ENCODE measurements around the gene NKAPD1.
A peak's percentile ranks its signal among the peaks of the same experiment; 100 is the strongest.

Gene NKAPD1

GRCh38 chr11:112100462-112100861, 26.4 kb downstream of the NKAPD1 start:
- no peak overlapping the region for H3K4me3 Mint-ChIP-seq
- DNase-seq = no peak
- H3K27ac Mint-ChIP-seq = no peak overlapping the region
- H3K4me1 Mint-ChIP-seq (ENCODE audit: low read depth in 2 of 2) = peaks cover 4% of the 10 kb centered on the region in 2 donors
- no peaks in the 10 kb centered on the region for H3K27me3 Mint-ChIP-seq
- no peak for ATAC-seq (replicated peaks)
- H3K9me3 Mint-ChIP-seq = no peaks in the 10 kb centered on the region
- peaks cover 13% of the 10 kb centered on the region for H3K36me3 Mint-ChIP-seq (ENCODE audit: insufficient read depth)

GRCh38 chr11:112103446-112103845, 29.3 kb downstream of the NKAPD1 start:
- no peaks in the 10 kb centered on the region for H3K4me1 Mint-ChIP-seq (ENCODE audit: low read depth in 2 of 2)
- ATAC-seq (replicated peaks) (no peak), DNase-seq (no peak)
- H3K4me3 Mint-ChIP-seq = no peak overlapping the region
- H3K27ac Mint-ChIP-seq = no peak overlapping the region
- no peaks in the 10 kb centered on the region for H3K36me3 Mint-ChIP-seq (ENCODE audit: insufficient read depth)
- no peaks in the 10 kb centered on the region for H3K9me3 Mint-ChIP-seq
- H3K27me3 Mint-ChIP-seq = no peaks in the 10 kb centered on the region

DNA sequence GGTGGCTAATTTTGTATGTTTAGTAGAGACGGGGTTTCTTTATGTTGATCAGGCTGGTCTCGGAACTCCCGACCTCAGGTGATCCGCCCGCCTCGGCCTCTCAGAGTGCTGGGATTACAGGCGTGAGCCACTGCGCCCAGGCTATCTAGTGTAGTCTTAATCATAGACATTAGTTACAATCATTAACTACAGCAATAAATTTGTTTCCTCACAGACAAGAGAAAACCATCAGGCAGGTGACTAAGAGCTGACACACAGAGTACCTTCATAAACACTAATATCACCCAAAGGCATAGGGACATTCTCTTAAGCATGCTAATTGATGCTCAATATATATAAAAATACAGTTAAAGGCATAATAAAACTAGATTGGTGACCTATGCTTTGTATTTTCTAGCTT, 32.0 kb downstream of the NKAPD1 start:
- no peak for DNase-seq
- Mint-ChIP-seq H3K27ac (no peak overlapping the region), H3K9me3 (no peaks in the 10 kb centered on the region), H3K36me3 (ENCODE audit: insufficient read depth) (no peaks in the 10 kb centered on the region), H3K4me1 (ENCODE audit: low read depth in 2 of 2) (no peaks in the 10 kb centered on the region), H3K27me3 (no peaks in the 10 kb centered on the region), H3K4me3 (no peak overlapping the region)
- no peak for ATAC-seq (replicated peaks)

- ATAC-seq (replicated peaks) (peak; percentile 65), DNase-seq (no peak)
- peak overlapping the region; percentile 19 to 46 for H3K27ac Mint-ChIP-seq
- peaks cover 0 to 1% of the 10 kb centered on the region in 2 donors for H3K4me1 Mint-ChIP-seq (ENCODE audit: low read depth in 2 of 2)
- H3K36me3 Mint-ChIP-seq (ENCODE audit: insufficient read depth) = no peaks in the 10 kb centered on the region
- no peaks in the 10 kb centered on the region for H3K9me3 Mint-ChIP-seq
- no peak overlapping the region for H3K4me3 Mint-ChIP-seq
- H3K27me3 Mint-ChIP-seq = no peaks in the 10 kb centered on the region
Observed at GRCh38 chr11:112113539-112114457, 39.7 kb downstream of the NKAPD1 start.

- ATAC-seq (replicated peaks) (no peak), DNase-seq (no peak)
- H3K4me3 Mint-ChIP-seq = no peak overlapping the region
- no peaks in the 10 kb centered on the region for H3K36me3 Mint-ChIP-seq (ENCODE audit: insufficient read depth)
- H3K27me3 Mint-ChIP-seq = no peaks in the 10 kb centered on the region
- peaks cover 0 to 1% of the 10 kb centered on the region in 2 donors for H3K4me1 Mint-ChIP-seq (ENCODE audit: low read depth in 2 of 2)
- H3K27ac Mint-ChIP-seq = peak overlapping the region in 1 of 2 donors; percentile 19
- no peaks in the 10 kb centered on the region for H3K9me3 Mint-ChIP-seq
Observed at GRCh38 chr11:112114460-112114859, 40.4 kb downstream of the NKAPD1 start.

GRCh38 chr11:112115386-112115785, 41.3 kb downstream of the NKAPD1 start:
- Mint-ChIP-seq H3K4me1 (ENCODE audit: low read depth in 2 of 2) (peaks cover 0 to 1% of the 10 kb centered on the region in 2 donors), H3K27me3 (no peaks in the 10 kb centered on the region), H3K36me3 (ENCODE audit: insufficient read depth) (no peaks in the 10 kb centered on the region), H3K27ac (no peak overlapping the region), H3K4me3 (no peak overlapping the region), H3K9me3 (no peaks in the 10 kb centered on the region)
- no peak for ATAC-seq (replicated peaks)
- no peak for DNase-seq

GRCh38 chr11:112118176-112118575, 44.1 kb downstream of the NKAPD1 start:
- Mint-ChIP-seq H3K4me1 (ENCODE audit: low read depth in 2 of 2) (peaks cover 0 to 1% of the 10 kb centered on the region in 2 donors), H3K4me3 (no peak overlapping the region), H3K9me3 (no peaks in the 10 kb centered on the region), H3K27ac (no peak overlapping the region), H3K36me3 (ENCODE audit: insufficient read depth) (no peaks in the 10 kb centered on the region), H3K27me3 (no peaks in the 10 kb centered on the region)
- ATAC-seq (replicated peaks) (no peak), DNase-seq (no peak)

GRCh38 chr11:112121981-112122615, 48.0 kb downstream of the NKAPD1 start:
- Mint-ChIP-seq H3K27me3 (no peaks in the 10 kb centered on the region), H3K4me3 (no peak overlapping the region), H3K9me3 (no peaks in the 10 kb centered on the region), H3K36me3 (ENCODE audit: insufficient read depth) (no peaks in the 10 kb centered on the region), H3K27ac (no peak overlapping the region), H3K4me1 (ENCODE audit: low read depth in 2 of 2) (no peaks in the 10 kb centered on the region)
- ATAC-seq (replicated peaks) (no peak), DNase-seq (no peak)

DNA sequence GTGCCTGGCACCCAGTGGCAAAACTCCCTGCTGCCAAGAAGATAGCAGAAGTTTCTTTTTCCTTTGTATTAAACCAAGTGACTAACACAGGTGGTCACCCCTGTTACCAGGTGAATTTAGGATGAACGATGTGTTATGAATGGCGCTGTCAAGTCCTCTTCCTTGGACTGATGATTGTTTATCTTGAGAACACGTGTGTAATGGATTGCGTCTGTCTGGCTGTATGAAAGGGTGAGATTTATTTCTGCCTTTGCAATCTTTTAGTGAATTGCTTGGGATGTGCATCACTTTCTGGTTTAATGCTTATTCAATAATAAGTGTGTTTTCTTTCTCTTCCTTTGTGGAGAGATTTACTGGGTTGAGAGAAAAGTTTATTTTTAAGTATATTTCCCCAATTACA, 49.0 kb downstream of the NKAPD1 start:
- H3K27ac Mint-ChIP-seq = peak overlapping the region in 1 of 2 donors; percentile 18
- no peak overlapping the region for H3K4me3 Mint-ChIP-seq
- no peaks in the 10 kb centered on the region for H3K4me1 Mint-ChIP-seq (ENCODE audit: low read depth in 2 of 2)
- no peaks in the 10 kb centered on the region for H3K9me3 Mint-ChIP-seq
- DNase-seq (no peak), ATAC-seq (replicated peaks) (no peak)
- H3K36me3 Mint-ChIP-seq (ENCODE audit: insufficient read depth) = no peaks in the 10 kb centered on the region
- H3K27me3 Mint-ChIP-seq = no peaks in the 10 kb centered on the region

- no peak overlapping the region for H3K4me3 Mint-ChIP-seq
- no peaks in the 10 kb centered on the region for H3K36me3 Mint-ChIP-seq (ENCODE audit: insufficient read depth)
- H3K27me3 Mint-ChIP-seq = no peaks in the 10 kb centered on the region
- H3K9me3 Mint-ChIP-seq = no peaks in the 10 kb centered on the region
- no peak overlapping the region for H3K27ac Mint-ChIP-seq
- H3K4me1 Mint-ChIP-seq (ENCODE audit: low read depth in 2 of 2) = peaks cover 0 to 7% of the 10 kb centered on the region in 2 donors
- no peak for ATAC-seq (replicated peaks)
- DNase-seq = no peak
Observed at GRCh38 chr11:112127056-112127455, 53.0 kb downstream of the NKAPD1 start.

- H3K27ac Mint-ChIP-seq = no peak overlapping the region
- ATAC-seq (replicated peaks) (no peak), DNase-seq (no peak)
- no peaks in the 10 kb centered on the region for H3K36me3 Mint-ChIP-seq (ENCODE audit: insufficient read depth)
- no peaks in the 10 kb centered on the region for H3K9me3 Mint-ChIP-seq
- no peaks in the 10 kb centered on the region for H3K27me3 Mint-ChIP-seq
- H3K4me1 Mint-ChIP-seq (ENCODE audit: low read depth in 2 of 2) = peaks cover 0 to 7% of the 10 kb centered on the region in 2 donors
- no peak overlapping the region for H3K4me3 Mint-ChIP-seq
Observed at GRCh38 chr11:112128483-112129121, 54.5 kb downstream of the NKAPD1 start.

GRCh38 chr11:112129656-112130055, 55.6 kb downstream of the NKAPD1 start:
- Mint-ChIP-seq H3K27me3 (no peaks in the 10 kb centered on the region), H3K4me1 (ENCODE audit: low read depth in 2 of 2) (peaks cover 0 to 7% of the 10 kb centered on the region in 2 donors), H3K4me3 (no peak overlapping the region), H3K9me3 (no peaks in the 10 kb centered on the region), H3K27ac (peak overlapping the region in 1 of 2 donors; percentile 5), H3K36me3 (ENCODE audit: insufficient read depth) (no peaks in the 10 kb centered on the region)
- DNase-seq = no peak
- ATAC-seq (replicated peaks) = no peak

DNA sequence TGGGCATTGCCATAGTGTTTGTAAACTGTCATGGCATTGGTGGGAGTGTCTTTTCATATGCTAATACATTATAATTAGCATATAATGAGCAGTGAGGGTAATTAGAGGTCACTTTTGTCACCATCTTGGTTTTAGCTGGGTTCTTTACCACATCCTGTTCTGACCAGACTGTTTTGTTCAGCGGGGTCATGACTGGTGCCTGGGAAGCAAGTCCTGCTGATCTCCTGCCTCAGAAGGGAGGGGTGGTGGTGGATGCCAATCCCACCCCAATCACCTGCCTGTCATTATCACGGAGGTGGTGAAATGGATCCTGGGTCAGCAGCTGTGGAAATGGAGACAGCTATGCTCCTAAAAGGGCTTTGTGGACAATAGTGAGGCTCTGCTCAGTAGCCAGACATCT, 58.6 kb downstream of the NKAPD1 start:
- DNase-seq = no peak
- peaks cover 0 to 7% of the 10 kb centered on the region in 2 donors for H3K4me1 Mint-ChIP-seq (ENCODE audit: low read depth in 2 of 2)
- H3K27me3 Mint-ChIP-seq = no peaks in the 10 kb centered on the region
- H3K36me3 Mint-ChIP-seq (ENCODE audit: insufficient read depth) = no peaks in the 10 kb centered on the region
- H3K9me3 Mint-ChIP-seq = no peaks in the 10 kb centered on the region
- peak overlapping the region in 1 of 2 donors; percentile 23 for H3K27ac Mint-ChIP-seq
- no peak for ATAC-seq (replicated peaks)
- H3K4me3 Mint-ChIP-seq = no peak overlapping the region

All from effector memory CD8-positive, alpha-beta T cell (primary cell).